GM12875 (cell line): ENCODE measurements around the gene PDE6A.

Experiments
- H3K4me3 ChIP-seq: one replicate; pipeline ENCODE4 v1.5.1; 2011; ENCODE audit warnings: low read depth, low read length, control low read depth
- CTCF ChIP-seq: IDR thresholded peaks from 2 replicates; pipeline ENCODE4 v1.5.1; 2011; ENCODE audit warnings: low read depth, mild to moderate bottlenecking, control low read depth, inconsistent platforms, low read length, moderate library complexity, borderline replicate concordance; ENCODE audit not compliant: insufficient read depth

Gene PDE6A

GRCh38 chr5:149936044-149936699 lies 8.4 kb downstream of the PDE6A start:
- no peak overlapping the region for H3K4me3 ChIP-seq
- no peak for TF ChIP-seq CTCF

DNA sequence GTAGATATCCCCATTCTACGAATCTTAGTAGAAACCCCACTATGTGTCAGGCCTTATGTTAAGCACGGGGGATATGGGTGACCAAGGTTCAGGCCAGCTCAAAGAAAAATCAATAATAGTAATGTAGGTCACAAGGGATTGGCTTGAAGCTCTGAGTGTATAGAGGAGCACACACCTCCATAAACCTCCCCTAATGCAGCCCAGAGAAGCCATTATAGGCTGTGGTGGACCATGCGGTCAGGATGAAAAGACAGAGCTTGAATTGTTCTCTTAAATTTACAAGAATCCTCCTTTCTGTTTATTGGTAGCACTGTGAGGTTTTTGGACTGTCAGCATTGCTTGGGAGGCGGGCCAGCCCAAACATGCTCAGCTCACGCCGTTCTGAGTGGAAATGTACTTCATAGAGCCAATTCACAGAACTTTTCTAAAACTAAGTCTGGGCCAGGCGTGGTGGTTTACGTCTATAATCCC lies 9.1 kb downstream of the PDE6A start:
- TF ChIP-seq CTCF = no peak
- no peak overlapping the region for H3K4me3 ChIP-seq

DNA sequence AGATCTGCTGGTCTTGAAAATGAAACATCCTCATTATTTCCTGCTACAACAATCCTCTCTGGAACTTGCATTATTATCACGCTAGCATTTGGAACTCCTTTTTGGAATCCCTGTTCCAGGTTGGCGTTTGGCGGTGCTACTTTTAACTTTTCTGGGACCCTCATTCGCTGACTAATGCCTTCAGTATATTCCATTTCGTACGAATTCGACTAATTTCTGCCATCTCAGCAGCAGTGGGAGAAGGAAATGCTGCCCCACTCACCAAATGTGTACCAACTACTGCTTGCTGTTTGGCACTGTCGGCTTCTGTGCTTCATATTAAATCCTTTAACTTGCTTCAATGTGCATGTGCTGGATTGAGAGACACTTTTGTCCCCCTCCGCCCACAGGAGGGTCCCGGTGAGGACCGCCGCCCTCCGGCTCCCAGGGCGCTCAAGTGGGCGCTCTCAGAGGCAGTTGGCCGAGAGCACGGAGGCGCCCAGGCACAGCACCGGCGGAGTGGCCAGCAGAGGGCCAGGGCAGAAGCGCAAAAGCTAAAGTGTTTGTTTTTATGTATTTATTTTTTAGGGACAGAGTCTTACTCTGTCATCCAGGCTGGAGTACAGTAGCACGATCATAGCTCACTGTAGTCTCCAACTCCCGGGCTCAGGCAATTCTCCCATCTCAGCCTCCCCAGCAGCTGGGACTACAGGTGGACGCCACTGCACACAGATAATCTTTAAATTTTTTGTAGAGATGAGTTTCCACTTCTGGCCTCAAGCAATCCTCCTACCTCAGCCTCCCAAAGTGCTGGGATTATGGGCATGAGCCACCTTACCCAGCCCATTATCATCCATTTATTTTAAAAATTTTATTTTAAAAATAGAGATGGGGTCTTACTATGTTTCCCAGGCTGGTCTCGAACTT lies 11.9 kb downstream of the PDE6A start:
- no peak overlapping the region for H3K4me3 ChIP-seq
- no peak for TF ChIP-seq CTCF

- H3K4me3 ChIP-seq = no peak overlapping the region
- TF ChIP-seq CTCF = no peak
These were observed 12.6 kb downstream of the PDE6A start for GRCh38 chr5:149931992-149932436.

GRCh38 chr5:149930749-149931574 lies 13.6 kb downstream of the PDE6A start:
- no peak for TF ChIP-seq CTCF
- no peak overlapping the region for H3K4me3 ChIP-seq

GRCh38 chr5:149930043-149930748 lies 14.4 kb downstream of the PDE6A start:
- no peak for TF ChIP-seq CTCF
- H3K4me3 ChIP-seq = no peak overlapping the region
